CD14-positive monocyte (primary cell): ENCODE measurements around the gene TTLL10. TPM values are rescaled to one million over a fixed set of nuclear protein-coding genes. Genes with fewer than 3 reads are reported as not detected.

Experiments used
- DNase-seq, 3 donors: peaks; one replicate each; pipeline ENCODE4 v3.0.0-alpha.2; 2011 to 2022
- H2AFZ ChIP-seq: 2 replicates; pipeline ENCODE4 v1.6.0; 2012; ENCODE audit warnings: mild to moderate bottlenecking, low read depth, low read length, inconsistent platforms; ENCODE audit not compliant: insufficient read depth, poor library complexity, severe bottlenecking
- H3K27ac ChIP-seq, 2 donors: 1 replicate in 1 of 2; 2 replicates in 1 of 2; pipeline ENCODE4 v1.5.1; 2012 to 2013; ENCODE audit warnings: low read length in 2 of 2, control low read depth in 1 of 2, inconsistent platforms in 1 of 2, low read depth in 1 of 2, mild to moderate bottlenecking in 1 of 2
- H3K27me3 ChIP-seq, 2 donors: one replicate each; pipeline versions ENCODE4 v1.6.0 to v1.6.1; 2011 to 2013; ENCODE audit warnings: low read length in 2 of 2; ENCODE audit not compliant: control insufficient read depth in 2 of 2, insufficient read depth in 2 of 2
- H3K36me3 ChIP-seq, 2 donors: replicated peaks in 1 of 2; 1 replicate in 1 of 2; 2 replicates in 1 of 2; pipeline versions ENCODE4 v1.5.1 to v1.6.1; 2012 to 2013; ENCODE audit warnings: low read length in 2 of 2, control low read depth in 1 of 2, inconsistent platforms in 1 of 2, mild to moderate bottlenecking in 1 of 2; ENCODE audit not compliant: insufficient read depth in 2 of 2, control insufficient read depth in 1 of 2
- H3K4me1 ChIP-seq, 2 donors: 1 replicate in 1 of 2; 2 replicates in 1 of 2; pipeline versions ENCODE4 v1.5.1 to v1.6.1; 2012 to 2013; ENCODE audit warnings: low read length in 2 of 2, control low read depth in 1 of 2, inconsistent platforms in 1 of 2, mild to moderate bottlenecking in 1 of 2, moderate library complexity in 1 of 2; ENCODE audit not compliant: insufficient read depth in 2 of 2, control insufficient read depth in 1 of 2
- H3K4me2 ChIP-seq: replicated peaks from 2 replicates; pipeline ENCODE3; 2012; ENCODE audit warnings: low read length, moderate library complexity, mild to moderate bottlenecking; ENCODE audit not compliant: poor library complexity, severe bottlenecking; ENCODE audit errors: extremely low read depth
- H3K4me3 ChIP-seq, 3 experiments: fragments of 200-600 bp in 1 of 3; sonication (generic) in 1 of 3; replicated peaks in 1 of 3; 1 replicate in 2 of 3; 2 replicates in 1 of 3; pipeline ENCODE4 v1.5.1; 2011 to 2013; ENCODE audit warnings: low read length in 3 of 3, mild to moderate bottlenecking in 3 of 3, control low read depth in 2 of 3, low read depth in 2 of 3, inconsistent platforms in 1 of 3, moderate library complexity in 1 of 3
- H3K79me2 ChIP-seq: 2 replicates; pipeline ENCODE4 v1.6.0; 2012; ENCODE audit warnings: mild to moderate bottlenecking, control low read depth, inconsistent platforms, low read length, moderate library complexity; ENCODE audit not compliant: insufficient read depth
- H3K9ac ChIP-seq: 2 replicates; pipeline ENCODE4 v1.6.0; 2017; ENCODE audit warnings: low read length, mild to moderate bottlenecking; ENCODE audit not compliant: insufficient read depth, poor library complexity, severe bottlenecking
- H3K9me3 ChIP-seq, 2 donors: replicated peaks in 1 of 2; 1 replicate in 1 of 2; 2 replicates in 1 of 2; pipeline versions ENCODE4 v1.5.1 to v1.6.1; 2012 to 2013; ENCODE audit warnings: low read length in 2 of 2, control low read depth in 1 of 2; ENCODE audit not compliant: control insufficient read depth in 1 of 2, insufficient read depth in 1 of 2
- H4K20me1 ChIP-seq: 2 replicates; pipeline ENCODE4 v1.6.0; 2012; ENCODE audit warnings: mild to moderate bottlenecking, low read length, control low read depth, moderate library complexity; ENCODE audit not compliant: insufficient read depth
- H3K27ac Mint-ChIP-seq, 7 donors: one replicate each; pipeline ENCODE4 v1.8.0; 2020; ENCODE audit warnings: mild to moderate bottlenecking in 7 of 7, mixed read lengths in 7 of 7, moderate library complexity in 6 of 7, inconsistent platforms in 2 of 7
- H3K27me3 Mint-ChIP-seq, 3 donors: one replicate each; pipeline ENCODE4 v1.8.0; 2021 to 2022; ENCODE audit warnings: low read depth in 3 of 3, mild to moderate bottlenecking in 3 of 3, mixed read lengths in 3 of 3, moderate library complexity in 3 of 3, inconsistent platforms in 1 of 3
- H3K36me3 Mint-ChIP-seq, 2 donors: one replicate each; pipeline ENCODE4 v1.8.0; 2020; ENCODE audit warnings: mixed read lengths in 2 of 2, inconsistent platforms in 1 of 2, mild to moderate bottlenecking in 1 of 2
- H3K4me1 Mint-ChIP-seq: one replicate; pipeline ENCODE4 v1.8.0; 2020; ENCODE audit warnings: mild to moderate bottlenecking, mixed read lengths
- H3K4me3 Mint-ChIP-seq, 2 donors: one replicate each; pipeline ENCODE4 v1.8.0; 2020; ENCODE audit warnings: mild to moderate bottlenecking in 2 of 2, mixed read lengths in 2 of 2, moderate library complexity in 1 of 2
- H3K9me3 Mint-ChIP-seq, 7 donors: one replicate each; pipeline ENCODE4 v1.8.0; 2020 to 2022; ENCODE audit warnings: mixed read lengths in 7 of 7, mild to moderate bottlenecking in 6 of 7, moderate library complexity in 6 of 7, inconsistent platforms in 2 of 7
- CTCF ChIP-seq: fragments of 200-600 bp; IDR thresholded peaks from one replicate; pipeline ENCODE4 v1.8.0; 2022; ENCODE audit warnings: antibody characterized with exemption, mild to moderate bottlenecking
- WGBS: methylation state at CpG from one replicate; pipeline ENCODE4 v1.1.5; 2013; ENCODE audit warnings: missing lambda C conversion rate; ENCODE audit not compliant: insufficient coverage; 5-methylcytosine and 5-hydroxymethylcytosine counted together
- intact Hi-C, 2 donors: fragments of 100-400 bp; cut with micrococcal nuclease; formaldehyde crosslinking; loops; one replicate each; pipeline versions ENCODE4 v1.15.0 to v1.15.1; 2023
- polyA plus RNA-seq, 3 donors: library from polyadenylated mRNA; depleted of rRNA in 1 of 3; unstranded in 2 of 3; stranded (reverse) in 1 of 3; fragments of 300-500 nt in 2 of 3; fragments of >200 nt in 1 of 3; fragmentation: Illumina TruSeq in 2 of 3; gene quantifications; 1 replicate in 2 of 3; 2 replicates in 1 of 3; pipeline ENCODE4 v1.2.3, GENCODE V29; 2012 to 2021

Gene TTLL10
- polyA plus RNA-seq, 3 donors: 0.06 TPM; not detected in 2

- intact Hi-C loops: no loop called here
- no peaks in the 10 kb centered on the region for H4K20me1 ChIP-seq
- WGBS: 89% methylated on average over 35 of the region's 37 CpGs
Measured at GRCh38 chr1:1168451-1169411, 4.9 kb upstream of the TTLL10 start.

More at GRCh38 chr1:1168451-1169411, 4.9 kb upstream of the TTLL10 start:
- Histone ChIP-seq H3K9me3 (no peaks in the 10 kb centered on the region), H3K4me1 (no peaks in the 10 kb centered on the region), H3K27ac (no peak overlapping the region), H3K36me3 (no peaks in the 10 kb centered on the region), H2AFZ (no peak overlapping the region), H3K9ac (no peak overlapping the region), H3K4me2 (no peak overlapping the region), H3K79me2 (no peaks in the 10 kb centered on the region), H3K27me3 (peaks cover 4 to 16% of the 10 kb centered on the region in 2 donors), H3K4me3 (no peak overlapping the region)
- peaks cover 18 to 34% (median 25%) of the 10 kb centered on the region in 3 donors for H3K27me3 Mint-ChIP-seq
- H3K9me3 Mint-ChIP-seq: peaks cover 0 to 4% (median 0%) of the 10 kb centered on the region in 7 donors
- H3K36me3 Mint-ChIP-seq: no peaks in the 10 kb centered on the region
- no peaks in the 10 kb centered on the region for H3K4me1 Mint-ChIP-seq
- H3K27ac Mint-ChIP-seq: peak overlapping the region in 1 of 7 donors; percentile 63
- DNase-seq: no peak
- H3K4me3 Mint-ChIP-seq: no peak overlapping the region
- TF ChIP-seq CTCF: no peak
